SK-N-SH (cell line): ENCODE measurements around the gene C1orf35.

Experiments used
- RAD21 ChIP-seq: IDR thresholded peaks from 2 replicates; pipeline ENCODE4 v1.6.1; 2012; ENCODE audit warnings: mild to moderate bottlenecking, low read length
- TF ChIP-seq, protein P1 (sequence below): fragments of 200-600 bp; sonication (generic); IDR thresholded peaks from 2 replicates; pipeline ENCODE4 v1.6.1; 2017; ENCODE audit warnings: antibody characterized with exemption, mild to moderate bottlenecking, moderate library complexity

DNA sequence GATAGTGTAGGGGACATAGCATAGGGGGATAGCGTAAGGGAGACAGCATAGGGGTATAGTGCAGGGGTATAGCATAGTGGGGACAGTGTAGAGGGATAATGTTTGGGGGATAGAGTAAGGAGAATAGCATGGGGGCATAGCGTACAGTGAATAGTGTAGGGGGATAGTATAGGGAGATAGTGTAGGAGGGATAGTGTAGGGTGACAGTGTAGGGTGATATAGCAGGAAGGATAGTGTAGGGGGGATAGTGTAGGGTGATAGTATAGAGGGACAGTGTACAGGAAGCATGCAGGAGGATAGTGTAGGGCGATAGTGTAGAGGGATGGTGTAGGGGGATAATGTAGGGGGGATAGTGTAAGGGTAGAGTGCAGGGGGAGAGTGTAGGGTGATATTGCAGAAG lies 32.3 kb downstream of the C1orf35 start:
- TF ChIP-seq, protein P1, sequence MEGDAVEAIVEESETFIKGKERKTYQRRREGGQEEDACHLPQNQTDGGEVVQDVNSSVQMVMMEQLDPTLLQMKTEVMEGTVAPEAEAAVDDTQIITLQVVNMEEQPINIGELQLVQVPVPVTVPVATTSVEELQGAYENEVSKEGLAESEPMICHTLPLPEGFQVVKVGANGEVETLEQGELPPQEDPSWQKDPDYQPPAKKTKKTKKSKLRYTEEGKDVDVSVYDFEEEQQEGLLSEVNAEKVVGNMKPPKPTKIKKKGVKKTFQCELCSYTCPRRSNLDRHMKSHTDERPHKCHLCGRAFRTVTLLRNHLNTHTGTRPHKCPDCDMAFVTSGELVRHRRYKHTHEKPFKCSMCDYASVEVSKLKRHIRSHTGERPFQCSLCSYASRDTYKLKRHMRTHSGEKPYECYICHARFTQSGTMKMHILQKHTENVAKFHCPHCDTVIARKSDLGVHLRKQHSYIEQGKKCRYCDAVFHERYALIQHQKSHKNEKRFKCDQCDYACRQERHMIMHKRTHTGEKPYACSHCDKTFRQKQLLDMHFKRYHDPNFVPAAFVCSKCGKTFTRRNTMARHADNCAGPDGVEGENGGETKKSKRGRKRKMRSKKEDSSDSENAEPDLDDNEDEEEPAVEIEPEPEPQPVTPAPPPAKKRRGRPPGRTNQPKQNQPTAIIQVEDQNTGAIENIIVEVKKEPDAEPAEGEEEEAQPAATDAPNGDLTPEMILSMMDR, result no peak
- no peak for TF ChIP-seq RAD21
